M059J (cell line): Measurements from ENCODE around the gene PGS1. TPM values are rescaled to one million over a fixed set of nuclear protein-coding genes. Genes with fewer than 3 reads are reported as not detected.

Experiments
- DNase-seq: peaks from one replicate; pipeline ENCODE4 v3.0.0-alpha.2; 2012; ENCODE audit warnings: low read depth
- total RNA-seq: library from RNA; depleted of rRNA; stranded (reverse); fragments of >200 nt; shearing (Covaris generic); gene quantifications from 2 replicates; pipeline ENCODE4 v1.2.3, GENCODE V29; 2014; rRNA removed

PGS1 gene
- total RNA-seq, 1 experiment from 2014 or later = 32.3 TPM

DNA sequence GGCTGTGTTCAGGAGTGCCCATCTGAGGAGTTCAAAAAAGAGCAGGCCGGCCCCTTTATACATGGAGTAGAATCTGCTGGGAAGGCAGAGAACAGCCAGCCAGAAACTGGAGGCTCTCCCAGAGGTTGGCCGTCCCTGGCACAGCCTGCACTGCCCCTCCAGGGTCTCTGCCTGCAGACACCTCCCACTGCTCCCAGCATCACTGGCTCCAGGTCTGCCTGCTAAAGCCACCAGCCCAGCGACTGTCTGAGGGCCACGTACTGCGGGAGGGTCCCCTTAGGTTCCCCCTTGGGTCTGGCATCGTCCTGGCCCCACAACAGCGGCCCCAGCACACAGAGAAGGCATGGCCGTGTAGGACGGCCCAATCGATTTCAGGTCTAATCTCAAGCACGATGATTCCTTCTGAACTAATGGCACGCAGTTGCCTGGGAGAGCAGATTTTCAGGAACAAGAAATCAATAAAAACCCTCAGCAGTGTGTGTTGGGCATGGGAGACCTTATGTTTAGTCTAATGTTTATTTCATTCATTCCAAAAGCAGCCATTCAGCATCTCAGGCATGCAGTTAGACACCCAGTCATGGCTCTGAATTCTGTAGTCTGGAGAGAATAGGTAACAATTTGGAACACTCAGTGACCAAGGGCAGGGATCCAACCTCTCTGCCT, 95.6 kb downstream of the PGS1 start:
- no peak for DNase-seq

Other genes starting within 250 kb of the PGS1 start
- gene TMC6, start 249.9 kb upstream of the PGS1 start, total RNA-seq = 0.54 and 0.74 TPM in 2 replicates
- not detected in 2 replicates for gene TMC8, start 247.9 kb upstream of the PGS1 start, total RNA-seq
- gene C17orf99, start 232.3 kb upstream of the PGS1 start, total RNA-seq = not detected in 2 replicates
- 34.6 and 37.6 TPM in 2 replicates for gene SYNGR2, start 210.1 kb upstream of the PGS1 start, total RNA-seq
- gene TK1, start 191.6 kb upstream of the PGS1 start, total RNA-seq = 107 and 150 TPM in 2 replicates
- gene AFMID, start 191.3 kb upstream of the PGS1 start, total RNA-seq = 9.7 and 13.3 TPM in 2 replicates
- gene BIRC5, start 164.4 kb upstream of the PGS1 start, total RNA-seq = 113 and 148 TPM in 2 replicates
- not detected in 2 replicates for gene TMEM235, start 147.0 kb upstream of the PGS1 start, total RNA-seq
- gene SOCS3, start 18.6 kb upstream of the PGS1 start, total RNA-seq = 26.6 and 39.3 TPM in 2 replicates
- 0.05 TPM in 1 of 2 replicates, not detected in the other for gene DNAH17, start 198.7 kb downstream of the PGS1 start, total RNA-seq